Aorta (tissue), 5 donors: ENCODE data around the gene TBL1X. TPM values are rescaled to one million over a fixed set of nuclear protein-coding genes. Genes with fewer than 3 reads are reported as not detected.
A peak's percentile ranks its signal among the peaks of the same experiment; 100 is the strongest.
"Not testable (repeated sequence)": the region's sequence is repeated elsewhere in the genome, so short reads cannot be mapped to it uniquely, and the experiment has no call there.

ENCODE experiments used
- ATAC-seq: fragments of 200-7000 bp; cut with Tn5 transposase; one replicate; pipeline ENCODE4 v1.9.1; 2022; ENCODE audit warnings: moderate library complexity; ENCODE audit not compliant: low FRiP score
- DNase-seq, 2 donors: peaks; one replicate each; pipeline ENCODE4 v3.0.0-alpha.2; 2020
- H3K27ac ChIP-seq, 2 donors: one replicate each; pipeline ENCODE4 v1.5.1; 2013; ENCODE audit warnings: low read length in 2 of 2, mild to moderate bottlenecking in 2 of 2, moderate library complexity in 2 of 2, control low read depth in 1 of 2, inconsistent platforms in 1 of 2, low read depth in 1 of 2
- H3K27me3 ChIP-seq, 2 donors: one replicate each; pipeline ENCODE4 v1.6.1; 2013; ENCODE audit warnings: control low read depth in 1 of 2, low read length in 1 of 2, mild to moderate bottlenecking in 1 of 2, moderate library complexity in 1 of 2; ENCODE audit not compliant: insufficient read depth in 2 of 2, control insufficient read depth in 1 of 2
- H3K36me3 ChIP-seq, 2 donors: one replicate each; pipeline ENCODE4 v1.6.1; 2013; ENCODE audit warnings: control low read depth in 1 of 2, low read length in 1 of 2, mild to moderate bottlenecking in 1 of 2; ENCODE audit not compliant: insufficient read depth in 2 of 2, control insufficient read depth in 1 of 2
- H3K4me1 ChIP-seq, 2 donors: one replicate each; pipeline ENCODE4 v1.6.1; 2013; ENCODE audit warnings: low read length in 2 of 2, control low read depth in 1 of 2, mild to moderate bottlenecking in 1 of 2, moderate library complexity in 1 of 2; ENCODE audit not compliant: insufficient read depth in 2 of 2, control insufficient read depth in 1 of 2
- H3K4me3 ChIP-seq, 2 donors: one replicate each; pipeline ENCODE4 v1.5.1; 2013; ENCODE audit warnings: low read length in 2 of 2, control low read depth in 1 of 2, mild to moderate bottlenecking in 1 of 2
- H3K9me3 ChIP-seq: one replicate; pipeline ENCODE4 v1.6.1; 2013; ENCODE audit warnings: mild to moderate bottlenecking, low read length; ENCODE audit not compliant: control insufficient read depth
- WGBS, 2 donors: extraction: QIAGEN DNeasy Blood & Tissue Kit; methylation state at CpG; one replicate each; pipeline ENCODE4 v1.1.7; 2013; 5-methylcytosine and 5-hydroxymethylcytosine counted together
- intact Hi-C, 2 donors: fragments of 100-400 bp; cut with DNase I; formaldehyde crosslinking; loops; one replicate each; pipeline versions ENCODE4 v1.14.2 to v1.15.0; 2022
- polyA plus RNA-seq, 2 donors: library from polyadenylated mRNA; stranded (reverse); fragments of 200-250 nt; gene quantifications; one replicate each; pipeline ENCODE4 v1.2.3, GENCODE V29; 2013
- total RNA-seq, 2 donors: library from RNA; stranded (reverse); fragmentation: NEBNext Ultra II Directional; extraction: Animal tissue kit (Norgen Biotek cat#: 25700); gene quantifications; one replicate each; pipeline ENCODE4 v1.2.1, GENCODE V29; 2021
- donor health status: healthy with polysubstance abuse.
- donor health status: Bipolar disorder and iron deficiency.
- donor health status: DM: no; HTN: no; CAD: no.
- donor health status: DM: no; HTN: no; CAD: no.
- donor health status: DM: yes; HTN: yes; CAD: no.

TBL1X gene
- total and polyA plus RNA-seq, 4 donors: 8.9 to 81.2 (median 27.5) TPM

DNA sequence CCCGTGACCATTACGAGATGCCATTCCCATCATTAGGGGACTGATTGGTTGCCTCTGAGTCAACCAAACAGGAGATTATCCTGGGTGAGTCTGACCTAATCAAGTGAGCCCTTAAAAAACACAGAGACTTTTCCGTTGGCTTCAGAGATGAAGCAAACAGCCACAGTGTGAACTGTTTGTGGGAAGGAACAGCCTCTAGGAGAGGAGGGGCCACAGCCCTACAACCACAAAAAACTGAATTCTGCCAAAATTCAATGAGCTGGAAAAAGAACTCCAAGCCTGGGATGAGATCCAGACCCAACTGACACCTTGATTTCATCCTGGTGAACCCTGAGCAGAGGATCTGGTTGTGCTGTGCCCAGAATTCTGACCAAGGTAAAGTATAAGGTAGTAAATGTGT is 31.3 kb upstream of the TBL1X start:
- ATAC-seq: no peak
- H3K36me3 ChIP-seq: no peaks in the 10 kb centered on the region
- DNase-seq: no peak
- no peaks in the 10 kb centered on the region for H3K9me3 ChIP-seq
- no peak overlapping the region for H3K27ac ChIP-seq
- H3K4me1 ChIP-seq: no peaks in the 10 kb centered on the region
- no peak overlapping the region for H3K4me3 ChIP-seq
- WGBS, 2 donors: 66% methylated on average over 3 of the region's 3 CpGs
- H3K27me3 ChIP-seq: no peaks in the 10 kb centered on the region
- intact Hi-C loops: no loop called here

DNA sequence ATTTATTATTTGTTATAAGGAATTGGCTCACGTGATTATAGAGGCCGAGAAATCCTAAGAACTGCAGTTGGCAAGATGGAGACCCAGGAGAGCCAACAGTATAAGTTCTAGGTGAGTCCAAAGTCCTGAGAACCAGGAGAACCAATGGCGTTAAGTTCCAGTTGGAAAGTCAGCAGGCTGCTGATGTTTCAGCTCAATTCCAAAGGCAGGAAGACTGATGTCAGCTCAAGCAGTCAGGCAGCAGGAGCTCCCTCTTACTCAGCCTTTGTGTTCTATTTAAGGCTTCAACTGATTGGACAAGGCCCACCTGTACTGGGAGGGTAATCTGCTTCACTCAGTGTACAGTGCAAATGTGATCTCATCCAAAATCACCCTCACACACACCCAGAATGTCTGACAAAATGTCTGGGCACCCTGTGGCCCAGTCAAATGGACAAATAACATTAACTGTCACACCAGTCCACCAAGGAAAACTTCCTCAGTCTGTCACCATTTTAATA is 30.8 kb upstream of the TBL1X start:
- WGBS, 2 donors: 56 to 59% methylated on average over 3 of the region's 3 CpGs
- DNase-seq: no peak
- intact Hi-C loops: no loop called here
- ATAC-seq: no peak
- Histone ChIP-seq H3K27me3 (no peaks in the 10 kb centered on the region), H3K9me3 (no peaks in the 10 kb centered on the region), H3K27ac (no peak overlapping the region), H3K4me1 (no peaks in the 10 kb centered on the region), H3K36me3 (no peaks in the 10 kb centered on the region), H3K4me3 (no peak overlapping the region)

DNA sequence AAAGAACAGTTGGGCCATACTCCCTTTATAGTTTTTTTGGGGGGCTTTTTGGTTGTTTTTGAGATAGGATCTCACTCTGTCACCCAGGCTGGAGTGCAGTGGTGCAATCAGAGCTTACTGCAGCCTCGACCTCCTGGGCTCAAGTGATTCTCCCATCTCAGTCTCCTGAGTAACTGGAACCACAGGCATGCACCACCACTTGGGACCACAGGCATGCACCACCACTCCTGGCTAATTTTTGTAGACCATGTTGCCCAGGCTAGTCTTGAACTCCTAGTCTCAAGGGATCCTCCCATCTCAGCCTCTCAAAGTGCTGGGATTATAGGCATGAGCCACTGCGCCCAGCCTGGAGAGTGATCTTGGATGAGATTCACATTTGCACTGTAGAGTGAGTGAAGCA is 29.8 kb upstream of the TBL1X start:
- WGBS, 2 donors: 88 to 93% methylated on average over 2 of the region's 2 CpGs
- intact Hi-C loops, DNase-seq: not testable (repeated sequence)

DNA sequence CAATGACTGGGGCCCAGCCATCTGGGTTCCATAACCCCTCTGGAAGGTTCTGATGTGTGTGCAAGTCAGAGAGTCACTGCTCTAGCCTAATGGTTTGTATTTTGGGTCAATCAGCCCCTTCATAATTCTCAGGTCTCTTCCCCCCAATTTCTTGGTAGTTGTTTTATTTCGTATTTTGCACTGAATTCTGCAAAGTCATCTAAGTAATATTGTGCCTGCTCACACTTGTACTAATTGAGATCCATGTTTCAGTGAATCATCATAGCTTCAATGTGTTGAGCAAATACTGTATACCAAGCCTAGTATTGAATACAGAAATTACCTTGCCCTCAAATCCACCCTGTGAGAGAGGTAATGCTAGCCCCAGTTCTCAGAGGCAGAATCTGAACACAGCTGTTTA is 28.0 kb upstream of the TBL1X start:
- DNase-seq (no peak), ATAC-seq (no peak)
- H3K9me3 ChIP-seq: no peaks in the 10 kb centered on the region
- H3K4me3 ChIP-seq: no peak overlapping the region
- intact Hi-C loops: no loop called here
- H3K36me3 ChIP-seq: no peaks in the 10 kb centered on the region
- no peaks in the 10 kb centered on the region for H3K27me3 ChIP-seq
- H3K27ac ChIP-seq: no peak overlapping the region
- WGBS, 2 donors: 79 to 97% methylated on average over 1 of the region's 1 CpG
- no peaks in the 10 kb centered on the region for H3K4me1 ChIP-seq

More for the DNA sequence above, 29.8 kb upstream of the TBL1X start:
- H3K4me3 ChIP-seq, H3K4me1 ChIP-seq, H3K27ac ChIP-seq, H3K27me3 ChIP-seq, H3K36me3 ChIP-seq, ATAC-seq, H3K9me3 ChIP-seq: not testable (repeated sequence)

DNA sequence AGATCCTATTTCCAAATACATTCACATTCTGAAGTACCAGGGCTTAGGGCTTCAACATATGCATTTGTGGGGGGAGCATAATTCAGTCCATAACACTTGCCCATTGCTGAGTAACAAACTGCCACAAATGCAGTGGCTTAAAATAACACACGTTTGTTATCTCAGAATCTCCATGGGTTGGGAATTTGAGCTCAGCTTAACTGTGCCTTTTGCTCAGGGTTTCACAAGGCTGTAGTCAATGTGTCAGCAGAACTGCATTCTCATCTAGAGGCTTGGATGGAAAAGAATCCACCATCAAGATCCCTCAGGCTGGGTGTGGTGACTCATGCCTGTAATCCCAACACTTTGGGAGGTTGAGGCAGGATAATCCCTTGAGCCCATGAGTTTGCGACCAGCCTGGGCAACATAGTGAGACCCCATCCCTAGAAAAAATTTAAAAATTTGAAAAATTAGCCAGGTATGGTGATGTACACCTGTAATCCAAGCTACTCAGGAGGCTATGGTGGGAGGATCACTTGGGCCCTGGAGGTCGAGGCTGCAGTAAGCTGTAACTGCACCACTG is 25.8 kb upstream of the TBL1X start:
- Histone ChIP-seq H3K27me3 (no peaks in the 10 kb centered on the region), H3K4me1 (no peaks in the 10 kb centered on the region), H3K4me3 (no peak overlapping the region), H3K27ac (peak overlapping the region in 1 of 2 donors; percentile 25), H3K36me3 (no peaks in the 10 kb centered on the region), H3K9me3 (no peaks in the 10 kb centered on the region)
- no peak for ATAC-seq
- intact Hi-C loops: no loop called here
- 67 to 71% methylated on average over 3 of the region's 3 CpGs for WGBS, 2 donors
- no peak for DNase-seq

DNA sequence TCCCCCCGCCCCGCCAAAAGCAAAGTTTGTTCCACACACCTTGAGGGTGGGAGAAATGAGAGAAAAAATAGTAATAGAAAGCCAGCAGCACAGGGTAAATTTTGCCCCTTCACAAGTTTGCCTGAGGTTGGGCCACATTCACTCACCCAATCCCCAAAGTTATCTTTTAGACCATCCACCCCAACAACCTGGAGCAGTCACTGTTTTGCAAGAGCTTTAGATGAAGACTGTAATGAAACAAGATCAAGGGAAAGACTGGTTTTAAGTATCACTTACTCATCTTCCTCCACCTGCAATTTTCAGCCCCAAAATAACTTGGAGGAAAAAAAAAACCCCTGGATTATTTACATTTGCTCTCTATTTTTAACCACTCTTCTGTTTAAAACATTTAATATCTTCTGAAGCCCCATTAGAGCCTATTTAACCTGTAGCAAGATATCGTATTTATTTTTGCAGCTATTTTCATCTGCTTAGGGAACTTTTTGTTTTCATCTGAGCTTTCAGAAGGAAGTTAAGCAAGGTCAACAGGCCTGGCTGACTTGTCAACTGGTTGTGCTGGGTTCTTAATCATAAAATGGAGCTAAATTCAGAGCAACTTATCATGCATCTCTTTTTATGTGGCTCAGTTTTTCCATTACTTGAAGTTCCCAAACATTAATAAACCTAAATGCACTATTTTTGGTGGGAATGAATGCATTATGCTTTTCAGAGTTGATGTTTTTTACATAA is 24.6 kb upstream of the TBL1X start:
- Histone ChIP-seq H3K27me3 (no peaks in the 10 kb centered on the region), H3K4me1 (no peaks in the 10 kb centered on the region), H3K36me3 (no peaks in the 10 kb centered on the region), H3K27ac (peak overlapping the region; percentile 44 to 93), H3K9me3 (no peaks in the 10 kb centered on the region), H3K4me3 (no peak overlapping the region)
- ATAC-seq (peak; percentile 51), DNase-seq (no peak)
- intact Hi-C loops: loop anchor here in 1 of 2 donors (5.0 kb wide), 1 partner anchor 98 kb away; no protein-coding TSS in a partner anchor
- 43 to 62% methylated on average over 3 of the region's 3 CpGs for WGBS, 2 donors

DNA sequence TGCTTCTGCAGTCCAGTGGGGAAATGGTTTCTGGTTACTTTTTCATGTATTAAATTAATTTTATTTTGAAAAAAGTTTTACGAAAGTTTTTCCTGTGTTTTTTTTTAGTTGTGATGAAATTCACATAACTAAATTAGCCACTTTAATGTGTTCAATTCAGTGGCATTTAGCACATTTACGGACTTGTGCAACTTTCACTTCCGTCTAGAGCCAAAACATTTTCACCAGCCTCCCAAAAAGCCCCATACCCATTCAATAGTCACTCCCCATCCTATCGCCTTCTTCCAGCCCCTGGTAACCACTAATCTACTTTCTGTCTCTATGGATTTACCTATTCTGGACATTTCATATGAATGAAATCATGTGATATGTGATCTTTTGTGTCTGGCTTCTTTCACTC is 22.8 kb upstream of the TBL1X start:
- H3K36me3 ChIP-seq: no peaks in the 10 kb centered on the region
- no peaks in the 10 kb centered on the region for H3K4me1 ChIP-seq
- H3K27ac ChIP-seq: no peak overlapping the region
- H3K9me3 ChIP-seq: no peaks in the 10 kb centered on the region
- no peak for DNase-seq
- H3K4me3 ChIP-seq: no peak overlapping the region
- WGBS, 2 donors: 66 to 69% methylated on average over 4 of the region's 4 CpGs
- intact Hi-C loops: loop anchor here in 1 of 2 donors (5.0 kb wide), 1 partner anchor 100 kb away; no protein-coding TSS in a partner anchor
- ATAC-seq: no peak
- no peaks in the 10 kb centered on the region for H3K27me3 ChIP-seq

DNA sequence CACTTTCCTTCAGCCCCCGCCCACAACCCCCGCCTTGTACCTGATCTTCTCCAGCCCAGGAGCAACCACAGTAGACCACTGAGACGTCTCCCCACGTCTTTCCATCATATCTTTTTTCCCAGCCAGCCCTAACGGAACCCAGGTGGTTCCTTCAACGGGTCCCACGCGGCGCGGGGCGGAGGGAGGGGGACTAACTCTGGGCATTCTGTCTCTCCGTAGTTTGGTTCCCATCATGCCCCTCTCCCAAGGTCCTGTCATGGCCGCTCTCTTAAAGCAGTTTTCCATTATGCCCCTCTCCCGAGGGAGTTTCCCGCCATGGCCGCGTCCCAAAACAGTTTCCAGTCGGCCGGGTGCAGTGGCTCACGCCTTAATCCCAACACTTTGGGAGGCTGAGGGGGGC is 21.5 kb upstream of the TBL1X start:
- Histone ChIP-seq H3K36me3 (no peaks in the 10 kb centered on the region), H3K27ac (no peak overlapping the region), H3K27me3 (no peaks in the 10 kb centered on the region), H3K9me3 (no peaks in the 10 kb centered on the region), H3K4me3 (no peak overlapping the region), H3K4me1 (no peaks in the 10 kb centered on the region)
- intact Hi-C loops: loop anchor here in 1 of 2 donors (5.0 kb wide), 1 partner anchor 101 kb away; no protein-coding TSS in a partner anchor
- WGBS, 2 donors: 88 to 96% methylated on average over 20 of the region's 20 CpGs
- no peak for ATAC-seq
- no peak for DNase-seq

DNA sequence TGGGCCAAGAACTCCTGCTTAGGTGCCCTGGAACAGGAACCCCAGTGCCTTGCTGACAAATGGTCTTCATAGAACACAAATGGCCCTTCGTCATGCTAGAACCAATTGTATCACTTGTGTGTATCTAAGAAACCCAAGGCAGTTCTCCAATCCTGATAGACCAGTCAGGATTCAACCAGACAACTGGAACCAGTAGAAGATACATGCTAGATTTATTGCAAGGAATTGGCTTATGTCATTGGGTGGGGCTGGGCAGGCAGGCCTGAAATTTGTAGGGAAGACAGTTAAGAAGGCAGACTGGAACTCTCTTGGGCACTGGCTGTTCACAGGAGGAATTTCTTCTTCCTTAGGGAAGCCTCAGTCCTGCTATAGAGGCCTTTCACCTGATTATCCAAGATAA is 17.0 kb upstream of the TBL1X start:
- H3K27ac ChIP-seq: no peak overlapping the region
- H3K4me3 ChIP-seq: no peak overlapping the region
- intact Hi-C loops: no loop called here
- no peak for DNase-seq
- no peaks in the 10 kb centered on the region for H3K4me1 ChIP-seq
- H3K27me3 ChIP-seq: no peaks in the 10 kb centered on the region
- H3K36me3 ChIP-seq: no peaks in the 10 kb centered on the region
- no peak for ATAC-seq
- 65 to 66% methylated on average over 1 of the region's 1 CpG for WGBS, 2 donors
- H3K9me3 ChIP-seq: no peaks in the 10 kb centered on the region
